ENCODE data around the gene MAST4. TPM values are rescaled to one million over a fixed set of nuclear protein-coding genes. Genes with fewer than 3 reads are reported as not detected.

The MAST4 gene
- total RNA-seq, 4 donors from 2014 or later = 8.2 to 203 (median 35.5) TPM

GRCh38 chr5:67202828-67203227 lies 606.6 kb downstream of the MAST4 start:
- no peaks in the 10 kb centered on the region for H3K36me3 ChIP-seq
- intact Hi-C loops (cut with DNase I; ENCODE audit: low total_unique reads) = no loop called here
- no peak overlapping the region for H3K4me3 ChIP-seq
- peaks cover 0 to 5% of the 10 kb centered on the region in 2 donors for H3K4me1 ChIP-seq
- no peak overlapping the region for H3K27ac ChIP-seq
- TF ChIP-seq POLR2A (IDR thresholded peaks at IDR 0.05) (no peak), CTCF (IDR thresholded peaks at IDR 0.05) (no peak)
- DNase-seq = no peak
- H3K9me3 ChIP-seq = no peaks in the 10 kb centered on the region
- H3K27me3 ChIP-seq = no peaks in the 10 kb centered on the region

- intact Hi-C loops (cut with DNase I; ENCODE audit: low total_unique reads) = no loop called here
- H3K4me1 ChIP-seq = peaks cover 0 to 5% of the 10 kb centered on the region in 2 donors
- peak overlapping the region in 1 of 2 donors; percentile 44 for H3K27ac ChIP-seq
- no peaks in the 10 kb centered on the region for H3K36me3 ChIP-seq
- no peak for TF ChIP-seq POLR2A (IDR thresholded peaks at IDR 0.05)
- H3K9me3 ChIP-seq = no peaks in the 10 kb centered on the region
- no peaks in the 10 kb centered on the region for H3K27me3 ChIP-seq
- no peak overlapping the region for H3K4me3 ChIP-seq
- no peak for DNase-seq
Measured at GRCh38 chr5:67203701-67204074, 607.5 kb downstream of the MAST4 start.

- Histone ChIP-seq H3K27me3 (no peaks in the 10 kb centered on the region), H3K27ac (peak overlapping the region; percentile 27 to 35), H3K36me3 (no peaks in the 10 kb centered on the region), H3K9me3 (no peaks in the 10 kb centered on the region), H3K4me3 (no peak overlapping the region), H3K4me1 (peaks cover 0 to 5% of the 10 kb centered on the region in 2 donors)
- TF ChIP-seq CTCF (IDR thresholded peaks at IDR 0.05) (no peak), POLR2A (IDR thresholded peaks at IDR 0.05) (no peak)
- intact Hi-C loops (cut with DNase I; ENCODE audit: low total_unique reads) = loop anchor here (5.0 kb wide), 1 partner anchor 43 kb away; no protein-coding TSS in a partner anchor
- no peak for DNase-seq
Measured at GRCh38 chr5:67204821-67205220, 608.6 kb downstream of the MAST4 start.

GRCh38 chr5:67205981-67206380 lies 609.8 kb downstream of the MAST4 start:
- TF ChIP-seq POLR2A (IDR thresholded peaks at IDR 0.05) = no peak
- TF ChIP-seq CTCF (IDR thresholded peaks at IDR 0.05) = no peak
- Histone ChIP-seq H3K27me3 (no peaks in the 10 kb centered on the region), H3K4me3 (no peak overlapping the region), H3K27ac (peak overlapping the region; percentile 9 to 47), H3K9me3 (no peaks in the 10 kb centered on the region), H3K36me3 (no peaks in the 10 kb centered on the region), H3K4me1 (peaks cover 0 to 5% of the 10 kb centered on the region in 2 donors)
- intact Hi-C loops (cut with DNase I; ENCODE audit: low total_unique reads) = loop anchor here (5.0 kb wide), 1 partner anchor 44 kb away; no protein-coding TSS in a partner anchor
- DNase-seq = no peak

- TF ChIP-seq CTCF (IDR thresholded peaks at IDR 0.05) (no peak), POLR2A (IDR thresholded peaks at IDR 0.05) (no peak)
- Histone ChIP-seq H3K36me3 (no peaks in the 10 kb centered on the region), H3K4me1 (peaks cover 0 to 5% of the 10 kb centered on the region in 2 donors), H3K27me3 (no peaks in the 10 kb centered on the region), H3K4me3 (no peak overlapping the region), H3K27ac (peak overlapping the region; percentile 9 to 47), H3K9me3 (no peaks in the 10 kb centered on the region)
- intact Hi-C loops (cut with DNase I; ENCODE audit: low total_unique reads) = loop anchor here (5.0 kb wide), 1 partner anchor 44 kb away; no protein-coding TSS in a partner anchor
- no peak for DNase-seq
Measured at GRCh38 chr5:67206461-67206860, 610.3 kb downstream of the MAST4 start.

- no peak overlapping the region for H3K4me3 ChIP-seq
- intact Hi-C loops (cut with DNase I; ENCODE audit: low total_unique reads) = loop anchor here (5.0 kb wide), 1 partner anchor 45 kb away; no protein-coding TSS in a partner anchor
- H3K9me3 ChIP-seq = no peaks in the 10 kb centered on the region
- peak overlapping the region; percentile 3 to 59 for H3K27ac ChIP-seq
- H3K36me3 ChIP-seq = no peaks in the 10 kb centered on the region
- TF ChIP-seq POLR2A (IDR thresholded peaks at IDR 0.05) = no peak
- TF ChIP-seq CTCF (IDR thresholded peaks at IDR 0.05) = no peak
- H3K4me1 ChIP-seq = peaks cover 0 to 5% of the 10 kb centered on the region in 2 donors
- no peak for DNase-seq
- no peaks in the 10 kb centered on the region for H3K27me3 ChIP-seq
Measured at GRCh38 chr5:67206929-67207328, 610.7 kb downstream of the MAST4 start.

Data from uterus (tissue), 4 donors.